ENCODE data around the gene MC5R. TPM values are rescaled to one million over a fixed set of nuclear protein-coding genes. Genes with fewer than 3 reads are reported as not detected.

MC5R gene
- total RNA-seq: not detected in 2 replicates

GRCh38 chr18:13823707-13824395, at the start of gene MC5R:
Gene MC5R (plus strand): TSS chr18:13824149. CDS start chr18:13825766, 1,617 bp downstream.

Other genes starting within 250 kb of the MC5R start
- 21.4 TPM in 2 replicates for gene FAM210A, start 97.6 kb upstream of the MC5R start, total RNA-seq
- gene RNMT, start 97.5 kb upstream of the MC5R start, total RNA-seq: 16.6 and 22.8 TPM in 2 replicates
- not detected in 2 replicates for gene MC2R, start 91.4 kb downstream of the MC5R start, total RNA-seq